ENCODE data around the gene C6orf15.
A peak's percentile ranks its signal among the peaks of the same experiment; 100 is the strongest.

The C6orf15 gene

DNA sequence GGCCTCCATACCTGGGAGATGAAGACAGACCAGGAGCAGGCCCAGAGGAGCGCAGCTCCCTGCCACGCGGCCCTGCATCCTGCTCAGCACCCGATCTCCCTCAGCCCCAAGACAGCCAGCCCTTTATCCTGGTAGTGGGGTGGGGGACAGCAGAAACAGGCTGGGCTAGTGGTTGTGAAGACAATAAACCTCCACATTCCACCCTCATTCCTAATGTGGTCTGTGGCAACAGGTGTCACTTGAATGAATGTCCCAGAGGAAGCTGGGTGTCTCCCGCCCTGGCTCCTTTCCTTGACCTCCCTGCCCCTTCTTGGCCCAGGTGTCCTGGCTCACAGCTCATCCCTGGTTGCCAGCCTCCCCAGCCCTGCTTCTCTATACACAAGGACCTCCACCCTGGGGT, at the start of gene C6orf15:
Gene C6orf15 (minus strand): TSS at position 98 of the 400 bp plus-strand sequence. CDS start 20 bp downstream, at position 78.
- DNase-seq: no peak

DNA sequence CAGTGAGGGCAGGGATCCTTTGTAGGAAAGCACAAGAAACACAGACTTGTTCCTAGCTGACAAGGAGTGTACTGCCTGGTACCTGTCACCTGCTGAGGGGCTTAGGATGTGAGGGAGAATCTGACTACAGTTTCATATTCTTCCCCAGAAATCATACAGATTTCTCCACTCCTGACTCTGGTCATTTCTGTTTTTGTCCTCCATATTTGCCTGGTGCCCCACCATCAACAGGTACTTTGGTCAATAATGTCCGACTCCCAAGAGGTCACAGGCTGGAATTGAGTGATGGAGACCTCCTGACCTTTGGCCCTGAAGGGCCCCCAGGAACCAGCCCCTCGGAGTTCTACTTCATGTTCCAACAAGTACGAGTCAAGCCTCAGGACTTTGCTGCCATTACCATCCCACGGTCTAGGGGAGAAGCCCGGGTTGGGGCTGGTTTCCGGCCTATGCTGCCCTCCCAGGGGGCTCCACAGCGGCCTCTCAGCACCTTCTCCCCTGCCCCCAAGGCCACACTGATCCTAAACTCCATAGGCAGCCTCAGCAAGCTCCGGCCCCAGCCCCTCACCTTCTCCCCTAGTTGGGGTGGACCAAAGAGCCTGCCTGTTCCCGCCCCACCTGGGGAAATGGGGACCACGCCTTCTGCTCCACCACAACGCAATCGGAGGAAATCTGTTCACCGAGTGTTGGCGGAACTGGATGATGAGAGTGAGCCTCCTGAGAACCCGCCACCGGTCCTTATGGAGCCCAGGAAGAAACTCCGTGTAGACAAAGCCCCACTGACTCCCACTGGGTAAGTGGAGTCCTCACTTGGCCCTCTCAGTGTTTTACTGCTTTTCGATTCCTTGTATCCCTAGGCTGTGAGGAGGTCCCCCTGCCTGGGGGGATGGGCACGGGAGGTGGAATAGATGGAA, 49.1 kb upstream of the C6orf15 start:
- no peak for DNase-seq

DNA sequence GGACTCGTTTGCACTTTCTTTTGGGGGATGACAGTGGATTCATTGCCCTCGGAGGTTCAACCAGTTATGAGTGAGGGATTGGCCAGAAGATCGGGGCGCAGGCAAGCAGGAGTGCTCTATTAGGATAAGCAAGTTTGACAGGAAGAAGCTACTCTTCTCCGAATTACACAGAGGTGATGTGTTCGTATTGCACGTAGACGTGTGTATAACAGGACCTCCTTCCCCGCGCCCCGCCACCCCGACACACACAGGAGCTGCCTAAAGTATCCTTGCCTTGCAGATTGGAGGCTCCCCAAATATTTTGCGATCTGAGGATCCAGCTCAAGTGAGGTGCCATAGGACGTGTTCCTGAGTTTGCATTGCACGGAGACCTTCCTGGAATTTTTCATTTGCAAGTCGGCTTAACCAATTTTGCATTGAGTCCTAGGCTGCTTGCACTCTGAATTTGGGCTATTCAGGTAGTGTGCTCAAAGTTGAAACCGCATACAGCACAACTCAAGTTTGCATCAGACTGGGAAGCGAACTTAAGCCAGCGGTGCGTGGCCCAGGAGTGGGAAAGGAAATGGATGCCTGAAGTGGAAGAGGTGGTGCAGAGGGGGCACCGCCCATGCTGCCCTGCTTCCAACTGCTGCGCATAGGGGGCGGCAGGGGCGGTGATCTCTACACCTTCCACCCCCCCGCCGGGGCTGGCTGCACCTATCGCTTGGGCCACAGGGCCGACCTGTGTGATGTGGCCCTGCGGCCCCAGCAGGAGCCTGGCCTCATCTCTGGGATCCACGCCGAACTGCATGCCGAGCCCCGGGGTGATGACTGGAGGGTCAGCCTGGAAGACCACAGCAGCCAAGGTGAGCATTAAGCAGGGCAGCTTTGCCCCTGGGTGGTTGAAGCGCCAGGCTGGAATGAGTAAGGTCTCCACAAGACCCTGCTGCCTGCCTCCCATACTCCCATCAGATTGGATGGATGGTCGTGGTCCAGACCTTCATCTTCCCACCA, 46.8 kb upstream of the C6orf15 start:
- DNase-seq: peak in 1 of 2 donors; percentile 26

DNA sequence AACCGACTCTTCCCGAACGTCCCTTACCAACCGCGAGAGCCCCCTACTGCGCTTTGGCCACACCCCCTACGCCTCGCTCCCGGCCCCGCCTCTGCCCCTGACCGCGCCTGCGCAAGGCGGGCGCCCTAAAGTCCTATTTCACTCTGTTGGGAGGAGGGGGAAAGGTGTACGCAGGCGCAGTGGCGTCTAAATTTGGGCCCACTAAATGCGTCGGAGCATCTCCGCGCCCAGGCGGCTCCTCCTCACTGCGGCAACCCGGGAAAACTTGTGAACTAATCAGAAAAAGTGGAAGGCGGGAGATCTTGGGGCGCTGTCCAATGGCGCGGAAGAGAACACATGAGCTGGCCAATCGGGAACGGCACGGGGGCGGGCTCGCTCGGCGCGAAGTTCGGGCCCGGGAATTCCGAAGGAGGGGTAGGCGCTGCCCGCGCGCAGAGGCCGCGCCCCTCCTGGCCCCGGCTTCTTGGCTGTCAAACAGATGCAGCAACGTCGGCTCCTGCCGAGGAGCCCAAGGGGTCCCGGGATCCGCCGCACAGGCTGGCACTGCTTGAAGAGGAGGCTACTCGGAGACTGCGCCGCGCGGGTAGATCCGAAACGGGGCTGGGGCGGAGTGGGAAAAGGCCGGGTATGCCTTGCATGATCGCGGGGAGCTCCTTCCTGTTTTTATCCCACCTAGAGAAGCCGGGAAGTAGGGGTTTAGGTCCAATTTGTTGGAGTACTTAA, 45.9 kb upstream of the C6orf15 start, which contains the start of gene TCF19:
Gene TCF19 (plus strand): TSS at position 450 of the 723 bp plus-strand sequence. CDS start 881 bp downstream, outside the sequence.
- peak; percentile 99 for DNase-seq

DNA sequence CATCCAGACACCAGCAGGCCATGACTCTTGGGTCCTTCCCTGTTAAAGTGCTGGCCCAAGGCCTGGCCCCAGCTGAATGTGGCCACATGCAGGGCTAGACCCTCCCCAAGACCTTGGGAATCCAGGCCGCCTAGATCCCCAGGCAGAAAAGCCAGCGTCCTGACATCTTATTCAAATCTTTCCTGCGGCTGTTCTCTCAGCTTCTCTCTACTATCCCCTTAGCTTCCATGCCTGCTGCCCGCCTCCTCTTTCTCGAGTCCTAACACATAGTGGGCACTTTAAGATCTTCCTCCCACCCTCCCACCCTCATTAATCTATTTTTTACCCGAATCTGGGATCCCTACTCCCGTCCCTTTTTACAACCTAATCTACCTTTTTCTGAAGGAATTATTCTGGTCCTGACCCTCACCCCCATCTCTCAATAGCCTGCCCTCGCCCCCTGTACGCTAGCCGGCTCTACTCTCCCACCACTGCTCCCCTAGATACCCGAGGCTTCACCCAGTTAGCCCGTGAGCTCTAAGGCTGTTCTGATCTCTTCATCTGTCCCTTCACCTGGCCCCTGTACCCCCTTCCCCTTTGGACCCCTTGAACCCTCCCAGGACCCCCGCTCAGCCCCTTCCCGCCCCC, 45.3 kb upstream of the C6orf15 start, which contains the start of gene CCHCR1:
Gene CCHCR1 (minus strand): TSS at position 290 of the 627 bp plus-strand sequence. CDS start 202 bp downstream, at position 88.
- no peak for DNase-seq

DNA sequence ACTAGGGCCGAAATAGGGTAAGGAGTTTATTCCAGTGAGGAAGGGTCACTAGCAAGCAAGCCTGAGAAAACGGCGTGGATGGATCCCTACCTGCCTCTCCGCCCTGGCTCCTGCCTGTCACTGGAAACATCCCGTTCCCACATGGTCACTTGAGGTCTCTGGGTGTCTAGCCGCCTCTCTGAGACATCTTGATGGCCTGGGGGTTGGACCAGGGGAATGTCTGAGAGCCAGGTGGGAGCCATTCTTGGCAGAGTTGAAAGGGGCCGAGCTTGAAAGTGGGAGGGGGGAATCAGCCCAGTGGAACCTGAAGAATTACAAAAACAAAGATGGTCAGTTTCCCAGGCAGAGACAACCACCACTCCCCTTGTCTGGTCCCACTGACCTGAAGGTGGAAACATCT, 44.3 kb upstream of the C6orf15 start:
- no peak for DNase-seq

DNA sequence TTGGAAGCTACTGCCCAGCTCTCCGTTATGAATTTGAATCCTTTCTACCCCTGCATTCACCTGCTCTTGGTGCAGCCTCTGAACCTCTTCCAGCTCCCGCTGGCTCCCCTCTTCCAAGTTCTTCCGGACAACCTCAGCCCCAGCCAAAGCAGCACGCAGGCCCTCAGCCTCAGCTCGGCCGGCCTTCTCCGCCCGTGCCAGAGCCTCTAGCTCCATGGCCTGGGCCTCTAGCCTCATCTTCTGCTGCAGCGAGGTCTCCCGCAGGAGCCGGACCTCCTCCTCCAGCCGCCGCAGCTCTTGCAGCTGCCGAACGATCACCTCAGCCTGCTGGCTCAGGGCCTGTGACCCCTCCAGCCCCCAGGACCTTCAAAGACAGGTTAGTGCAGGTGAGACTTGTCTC, 42.1 kb upstream of the C6orf15 start:
- no peak for DNase-seq

DNA sequence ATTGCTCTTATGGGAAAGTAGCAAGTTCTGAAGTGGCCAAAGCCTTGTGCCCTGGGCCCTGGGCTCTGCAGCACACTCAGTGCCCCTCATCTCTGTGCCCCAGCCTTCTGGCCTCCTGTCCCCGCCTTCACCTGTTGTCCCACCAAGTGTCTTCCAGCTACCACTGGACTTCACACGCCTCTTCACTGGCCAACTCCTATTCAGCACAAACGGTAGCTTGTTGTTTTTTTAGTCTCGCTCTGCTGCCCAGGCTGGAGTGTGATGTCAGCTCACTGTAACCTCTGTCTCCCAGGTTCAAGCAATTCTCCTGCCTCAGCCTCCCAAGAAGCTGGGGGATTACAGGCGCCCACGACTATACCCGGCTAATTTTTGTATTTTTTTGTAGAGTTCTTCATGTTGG, 40.4 kb upstream of the C6orf15 start:
- no peak for DNase-seq

DNA sequence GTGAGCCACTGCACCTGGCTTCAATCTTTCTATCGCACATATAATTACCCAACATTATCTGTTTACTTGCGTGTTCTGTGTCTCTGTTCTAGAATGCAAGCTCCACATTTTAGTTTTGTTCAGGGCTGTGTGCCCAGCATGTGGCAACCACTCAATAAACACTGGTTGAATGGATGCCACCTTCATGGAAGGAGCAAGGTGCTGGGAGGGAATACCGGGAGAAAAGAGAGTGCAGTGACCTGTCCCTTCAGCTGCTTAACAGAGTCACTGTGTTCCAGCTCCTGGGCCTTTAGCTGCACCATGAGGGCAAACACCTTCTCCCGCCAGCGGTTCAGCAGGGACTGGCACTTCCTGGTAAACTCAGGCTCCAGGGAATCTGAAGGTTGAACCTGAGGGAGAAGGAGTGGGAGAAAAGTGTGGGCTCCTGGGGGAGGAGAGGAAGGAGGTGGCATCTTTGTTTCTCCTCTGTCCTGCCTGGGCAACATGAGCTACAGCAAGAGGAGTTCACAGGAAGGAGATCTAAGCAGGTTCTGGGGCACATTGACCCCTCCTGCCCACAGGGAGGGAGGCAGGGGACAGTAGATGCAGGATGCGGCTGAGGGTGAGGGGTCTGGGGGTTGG, 37.6 kb upstream of the C6orf15 start:
- DNase-seq: no peak

DNA sequence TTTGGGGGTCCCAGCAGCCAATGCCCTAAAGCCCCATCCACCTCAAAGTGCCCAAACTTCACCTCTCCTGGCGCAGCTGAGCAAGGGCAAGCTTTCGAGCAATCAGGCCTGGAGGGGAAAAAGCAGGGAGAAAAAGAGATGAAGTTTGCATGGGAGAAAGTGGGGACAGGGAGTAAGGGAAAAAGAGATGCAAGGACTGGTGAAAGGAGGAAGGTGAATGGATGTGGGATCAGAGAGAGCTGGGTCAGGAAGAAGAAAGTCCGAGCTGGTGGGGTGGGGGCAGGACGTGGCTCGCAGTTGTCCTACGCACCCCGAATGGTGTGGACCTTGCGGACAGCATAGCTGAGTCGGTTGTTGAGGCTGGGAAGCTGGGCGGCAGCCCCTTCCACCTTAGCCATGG, 33.0 kb upstream of the C6orf15 start:
- no peak for DNase-seq

DNA sequence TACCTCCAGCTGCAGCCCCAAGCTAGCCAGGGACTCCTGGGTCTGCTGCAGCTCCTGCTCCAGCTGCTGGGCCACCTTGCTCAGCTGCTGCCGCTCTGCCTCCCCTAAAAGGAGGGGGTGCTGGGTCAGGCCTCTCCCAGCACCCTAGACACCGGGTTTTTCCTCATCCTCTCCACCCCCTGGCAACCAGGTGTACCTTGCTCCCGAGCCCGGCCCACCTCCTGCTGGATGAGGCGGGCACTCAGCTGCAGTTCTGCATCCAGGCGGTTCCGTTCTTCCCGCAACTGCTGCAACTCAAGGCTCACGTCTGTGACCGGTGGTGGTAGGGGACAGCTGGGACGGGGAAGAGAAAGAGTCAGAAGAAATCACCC, 32.6 kb upstream of the C6orf15 start:
- DNase-seq: no peak

DNA sequence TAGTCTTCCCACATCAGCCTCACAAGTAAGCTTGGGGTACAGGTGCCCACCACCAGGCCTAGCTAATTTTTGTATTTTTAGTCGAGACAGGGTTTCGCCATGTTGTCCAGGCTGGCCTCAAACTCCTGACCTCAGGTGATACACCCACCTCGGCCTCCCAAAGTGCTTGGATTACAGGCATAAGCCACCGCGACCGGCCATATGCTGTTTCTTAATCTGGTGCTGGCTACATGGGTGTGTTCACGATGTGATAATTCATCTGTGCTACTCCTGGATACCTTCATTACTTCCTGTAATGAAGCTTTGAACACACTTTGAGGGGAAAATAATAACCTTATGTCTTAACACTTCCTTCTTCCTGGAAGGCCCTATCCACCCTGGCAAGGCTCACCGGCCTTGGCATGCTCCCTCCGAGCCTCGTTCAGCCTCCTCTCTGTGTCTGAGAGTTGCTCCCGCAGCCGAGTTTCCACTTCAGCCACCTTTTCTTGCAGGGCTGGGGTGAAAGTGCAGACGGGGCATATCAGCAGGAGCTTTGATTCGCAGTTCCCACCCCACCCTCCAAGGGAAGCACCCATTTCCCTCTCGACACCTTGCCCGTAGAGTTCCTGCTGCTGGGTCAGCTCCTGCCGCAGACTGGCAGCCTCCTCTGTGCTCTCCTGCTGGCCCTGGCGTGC, 32.1 kb upstream of the C6orf15 start:
- DNase-seq: no peak

DNA sequence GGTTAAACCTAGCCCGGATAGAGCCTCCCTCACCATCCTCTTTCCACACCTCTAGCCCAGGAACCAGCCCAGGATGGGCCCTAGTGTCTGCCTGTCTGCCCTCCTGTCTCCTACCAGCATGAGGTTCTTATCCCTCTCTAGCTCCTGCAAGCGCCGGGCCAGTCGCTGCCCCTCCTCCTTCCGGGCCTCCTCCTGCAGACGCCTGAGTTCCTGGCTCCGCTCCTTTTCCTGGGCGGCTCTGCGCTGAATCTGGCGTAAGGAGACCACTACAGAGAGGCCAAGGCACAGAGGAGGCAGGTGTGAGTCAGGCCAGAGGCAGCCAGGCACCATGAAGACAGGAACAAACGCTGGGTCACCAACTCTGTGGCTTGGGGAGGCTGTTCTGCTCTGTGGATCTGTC, 30.8 kb upstream of the C6orf15 start:
- DNase-seq: no peak

DNA sequence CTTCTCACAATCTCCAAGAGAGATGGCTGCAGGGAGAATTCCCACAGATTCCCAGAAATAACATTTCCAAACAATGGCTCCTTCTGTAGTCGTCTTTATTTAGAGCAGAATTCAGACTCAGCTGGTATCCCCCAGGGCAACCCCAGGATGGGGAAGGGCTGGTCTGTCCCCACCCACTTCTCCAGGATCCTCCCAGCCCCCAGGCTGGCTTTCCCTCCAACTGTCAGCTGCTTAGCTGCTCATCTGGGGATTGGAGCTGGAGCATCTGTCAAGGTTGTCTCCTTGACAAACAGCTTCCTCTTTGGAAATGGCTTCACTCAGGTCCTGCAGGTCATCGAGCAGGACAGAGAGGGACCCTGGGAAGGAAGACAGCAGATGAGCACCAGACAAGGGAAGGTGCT, 30.0 kb upstream of the C6orf15 start:
- no peak for DNase-seq

DNA sequence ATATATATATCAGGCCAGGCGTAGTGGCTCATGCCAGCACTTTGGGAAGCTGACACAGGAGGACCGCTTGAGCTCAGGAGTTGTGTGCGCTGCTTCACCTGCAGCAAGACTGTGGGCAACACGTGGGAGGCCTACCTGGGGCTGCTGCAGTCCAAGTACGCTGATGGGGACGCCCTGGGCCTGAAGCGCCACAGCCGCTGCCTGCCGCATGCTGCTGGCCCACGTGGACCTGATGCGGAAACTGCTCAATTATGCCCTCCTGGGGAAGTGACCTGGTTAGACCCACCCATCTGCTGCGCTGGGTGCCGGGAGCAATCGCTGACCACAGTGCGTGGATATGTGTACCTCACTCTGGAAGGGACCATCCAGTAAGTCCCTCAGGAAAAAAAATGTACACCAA, 28.3 kb upstream of the C6orf15 start:
- DNase-seq: no peak

DNA sequence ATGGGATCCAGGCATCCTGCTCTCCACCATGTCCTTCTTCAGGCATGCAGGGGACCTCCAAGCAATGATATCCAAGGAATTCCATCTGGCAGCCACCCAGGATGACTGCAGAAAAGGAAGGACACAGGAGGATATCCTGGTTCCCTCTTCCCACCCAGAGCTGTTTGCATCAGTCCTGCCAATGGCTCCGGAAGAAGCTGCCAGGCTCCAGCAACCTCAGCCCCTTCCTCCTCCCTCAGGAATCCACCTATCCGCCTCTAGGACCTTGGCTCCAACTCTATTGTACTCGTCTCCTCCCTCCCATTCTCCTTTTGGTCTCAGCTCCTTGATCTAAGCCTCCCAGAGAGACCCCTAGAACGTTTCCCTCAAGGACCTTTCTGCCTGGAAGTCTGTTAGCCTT, 27.2 kb upstream of the C6orf15 start:
- DNase-seq: no peak

DNA sequence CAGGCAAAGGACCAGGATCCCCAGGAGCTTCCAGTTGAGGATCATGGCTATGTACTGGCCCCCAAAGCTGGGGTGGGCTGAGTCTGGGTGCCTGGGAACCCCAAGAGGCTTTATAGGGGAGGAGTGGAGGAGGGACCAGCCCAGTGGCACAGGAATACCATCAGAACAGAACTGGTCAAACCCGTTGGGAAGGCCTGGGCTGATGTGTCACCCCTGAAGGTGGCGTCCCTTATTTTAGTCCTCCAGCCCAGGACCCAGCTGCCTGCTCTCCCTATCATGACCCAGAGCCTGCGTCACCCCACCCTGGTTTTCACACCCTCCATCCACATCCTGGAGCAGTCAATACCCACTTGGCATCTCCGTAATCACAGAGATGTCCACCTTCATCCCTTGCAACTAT, 26.6 kb upstream of the C6orf15 start, which contains the start of gene PSORS1C2:
Gene PSORS1C2 (minus strand): TSS at position 85 of the 400 bp plus-strand sequence. CDS start 40 bp downstream, at position 45.
- no peak for DNase-seq

DNA sequence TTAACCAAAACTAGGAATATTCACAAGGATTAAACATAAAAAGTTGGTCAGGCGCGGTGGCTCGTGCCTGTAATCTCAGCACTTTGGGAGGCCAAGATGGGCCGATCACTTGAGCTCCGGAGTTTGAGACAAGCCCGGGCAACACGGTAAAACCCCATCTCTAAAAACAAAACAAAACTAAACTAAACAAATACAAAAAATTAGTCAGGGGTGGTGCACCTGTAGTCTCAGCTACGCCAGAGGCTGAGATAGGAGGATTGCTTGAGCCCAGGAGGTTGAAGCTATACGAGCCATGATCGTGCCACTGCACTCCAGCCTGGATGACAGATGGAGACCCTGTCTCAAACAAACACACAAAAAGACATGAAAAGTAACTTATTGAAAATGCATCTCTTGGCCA, 23.3 kb upstream of the C6orf15 start:
- DNase-seq: no peak

DNA sequence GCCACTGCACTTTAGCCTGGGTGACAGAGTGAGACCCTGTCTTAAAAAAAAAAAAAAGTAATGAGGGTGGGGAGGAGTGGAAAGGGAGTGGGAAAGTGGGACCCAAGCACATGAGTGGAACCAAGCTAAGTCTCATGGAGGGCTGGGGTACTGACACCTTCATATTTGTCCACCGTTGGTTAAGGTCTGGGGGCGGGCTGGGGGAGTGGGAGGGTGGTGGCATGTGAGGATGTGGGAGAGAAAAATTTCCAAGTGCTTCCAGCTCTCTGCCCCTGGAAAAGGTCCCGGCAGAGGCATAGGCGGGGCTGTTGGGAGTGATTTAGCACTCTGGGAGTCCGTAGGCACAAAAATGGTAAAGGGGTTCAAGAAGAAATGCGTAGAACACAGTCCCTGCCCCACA, 20.4 kb upstream of the C6orf15 start:
- no peak for DNase-seq

DNA sequence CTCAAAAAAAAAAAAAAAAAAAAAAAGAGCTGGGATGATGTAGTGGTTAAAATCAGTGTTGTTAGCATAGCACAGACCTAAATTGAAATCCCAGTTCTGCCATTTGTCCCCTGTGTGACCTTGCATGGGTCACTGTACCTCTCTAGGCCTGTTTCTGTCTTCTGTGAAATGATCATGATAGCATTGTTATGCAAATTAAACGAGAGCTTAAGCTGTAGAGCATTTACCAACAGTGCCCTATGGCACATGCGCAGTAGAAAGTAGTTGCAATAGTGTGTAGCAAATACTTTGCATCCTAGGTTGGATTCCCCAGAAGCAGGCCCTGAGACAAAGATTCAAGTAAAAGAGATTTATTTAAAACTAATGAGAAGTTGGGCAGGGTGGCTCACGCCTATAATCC, 19.2 kb upstream of the C6orf15 start:
- DNase-seq: no peak

DNA sequence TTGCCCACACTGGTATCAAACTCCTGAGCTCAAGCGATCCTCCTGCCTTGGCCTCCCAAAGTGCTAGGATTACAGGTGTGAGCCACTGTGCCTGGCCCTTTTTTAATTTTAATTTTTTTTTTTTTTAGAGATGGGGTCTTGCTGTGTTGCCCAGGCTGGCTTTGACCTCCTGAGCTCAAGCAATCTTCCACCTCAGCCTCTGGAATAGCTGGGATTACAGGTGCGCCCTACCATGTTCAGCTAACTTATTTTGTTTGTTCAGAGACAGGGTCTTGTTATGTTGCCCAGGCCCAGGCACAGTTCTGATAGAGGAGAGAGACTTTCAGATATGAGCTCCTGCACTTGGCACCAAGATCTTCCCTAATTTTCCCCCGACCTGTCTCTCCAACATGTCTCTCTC, 18.4 kb upstream of the C6orf15 start:
- no peak for DNase-seq
